HG03103 (cell line): ENCODE results near the gene PGBD4.
"Not testable (repeated sequence)": the region's sequence is repeated elsewhere in the genome, so short reads cannot be mapped to it uniquely, and the experiment has no call there.

Experiments used
- ATAC-seq: cut with Tn5 transposase; IDR thresholded peaks from one replicate; pipeline ENCODE4 v1.9.1; 2021; ENCODE audit warnings: low read depth; ENCODE audit not compliant: unreplicated experiment

Gene PGBD4

DNA sequence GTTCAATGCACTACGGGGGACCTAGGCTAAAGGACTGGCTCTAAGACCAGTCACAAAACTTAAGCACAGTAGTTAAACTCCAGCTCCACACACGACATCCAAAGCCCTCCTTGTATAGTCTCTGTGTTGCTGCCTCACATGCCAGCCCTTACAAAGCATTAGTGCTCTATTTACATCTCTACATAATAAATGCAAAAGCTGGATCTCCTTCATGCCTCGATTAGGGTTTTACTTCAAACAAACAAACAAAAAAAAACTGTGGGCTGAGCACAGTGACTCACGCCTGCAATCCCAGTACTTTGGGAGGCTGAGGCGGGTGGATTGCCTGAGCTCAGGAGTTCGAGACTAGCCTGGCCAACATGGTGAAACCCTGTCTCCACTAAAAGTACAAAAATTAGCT, 9.6 kb downstream of the PGBD4 start:
- ATAC-seq = no peak

DNA sequence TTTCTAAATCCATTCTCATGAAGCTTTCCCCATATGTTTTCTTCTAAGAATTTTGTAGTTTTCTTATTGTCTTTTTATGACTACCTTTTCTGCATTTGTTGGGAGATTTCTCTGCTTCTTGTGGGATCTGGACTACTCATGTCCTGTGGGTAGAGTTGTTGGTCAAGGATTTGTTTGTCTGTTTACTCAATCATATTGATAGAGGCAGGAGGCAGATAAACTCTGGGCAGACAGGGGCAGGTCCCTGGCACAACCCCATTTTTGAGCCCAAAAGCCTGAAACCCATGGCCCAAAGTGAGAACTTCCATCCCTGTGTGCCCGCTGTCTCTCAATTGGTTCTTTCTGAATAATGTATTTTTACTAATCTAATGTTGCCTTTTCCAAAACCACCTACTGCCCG, 12.3 kb downstream of the PGBD4 start:
- ATAC-seq = no peak

DNA sequence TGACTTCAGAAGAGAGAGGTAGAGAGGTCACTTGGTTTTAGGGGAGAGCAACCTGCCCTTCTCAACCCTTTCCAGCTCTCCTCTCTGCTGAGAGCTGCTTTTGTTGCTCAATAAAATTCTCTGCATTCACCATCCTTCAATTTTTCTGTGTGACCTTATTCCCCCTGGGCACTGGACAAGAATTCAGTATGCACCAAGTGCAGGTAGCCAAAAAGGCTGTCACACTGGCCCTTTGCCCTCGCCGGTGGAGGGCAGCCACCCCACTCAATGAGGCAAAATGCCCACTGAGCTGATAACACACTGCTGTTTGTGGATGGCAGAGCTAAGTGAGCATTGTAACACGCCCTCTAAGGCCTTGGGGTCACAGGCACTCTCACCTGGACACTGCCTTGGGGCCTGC, 12.9 kb downstream of the PGBD4 start:
- no peak for ATAC-seq

DNA sequence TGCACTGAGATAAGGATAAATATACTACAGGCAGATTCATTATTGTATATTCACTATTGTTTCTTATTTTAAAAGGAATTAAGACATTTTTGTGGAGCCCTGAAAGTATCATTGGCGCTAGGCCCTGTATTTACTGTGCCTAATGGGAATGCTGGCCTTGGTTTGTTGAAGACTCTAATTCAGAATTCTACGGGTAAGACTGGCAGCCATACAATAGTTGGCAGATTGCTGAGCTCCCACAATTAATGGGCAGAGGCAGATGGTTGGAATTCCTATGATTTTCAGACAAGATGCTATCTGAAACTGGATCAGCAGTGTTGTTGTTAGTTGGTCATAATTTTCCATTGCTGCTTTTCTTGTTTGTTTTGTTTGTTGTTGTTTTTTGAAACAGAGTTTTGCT, 14.7 kb downstream of the PGBD4 start:
- ATAC-seq = no peak

DNA sequence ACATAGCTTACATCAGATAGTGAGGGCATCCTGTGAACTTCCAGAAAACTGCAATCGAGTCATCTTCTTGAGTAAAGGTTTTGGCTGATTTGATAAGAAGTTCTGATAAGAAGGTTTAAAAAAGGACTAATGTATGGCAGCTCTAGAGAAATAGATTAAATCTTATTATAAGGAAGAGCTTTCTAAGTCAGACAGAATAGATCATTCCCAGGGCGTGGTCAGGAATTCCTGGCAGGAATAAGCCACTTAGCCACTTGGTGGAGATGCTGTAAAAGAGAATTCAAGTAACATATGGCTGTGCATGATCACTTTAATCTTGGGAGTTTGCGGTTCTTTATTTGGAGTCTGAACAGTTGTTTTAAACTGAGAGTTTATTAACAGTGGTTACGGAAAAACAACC, 17.4 kb downstream of the PGBD4 start:
- no peak for ATAC-seq

DNA sequence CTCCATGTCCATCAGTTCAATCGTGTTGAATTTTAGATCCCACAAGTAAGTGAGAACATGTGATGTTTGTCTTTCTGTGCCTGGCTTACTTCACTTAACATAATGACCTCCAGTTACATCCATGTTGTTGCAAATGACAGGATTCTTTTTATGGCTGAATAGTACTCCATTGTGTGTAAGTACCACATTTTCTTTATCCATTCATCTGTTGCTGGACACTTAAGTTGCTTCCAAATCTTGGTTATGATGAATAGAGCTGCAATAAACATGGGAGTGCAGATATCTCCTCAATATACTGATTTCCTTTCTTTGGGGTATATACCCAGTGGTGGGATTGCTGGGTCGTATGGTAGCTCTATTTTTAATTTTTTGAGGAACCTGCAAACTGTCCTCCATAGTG, 18.5 kb downstream of the PGBD4 start:
- not testable (repeated sequence) for ATAC-seq

DNA sequence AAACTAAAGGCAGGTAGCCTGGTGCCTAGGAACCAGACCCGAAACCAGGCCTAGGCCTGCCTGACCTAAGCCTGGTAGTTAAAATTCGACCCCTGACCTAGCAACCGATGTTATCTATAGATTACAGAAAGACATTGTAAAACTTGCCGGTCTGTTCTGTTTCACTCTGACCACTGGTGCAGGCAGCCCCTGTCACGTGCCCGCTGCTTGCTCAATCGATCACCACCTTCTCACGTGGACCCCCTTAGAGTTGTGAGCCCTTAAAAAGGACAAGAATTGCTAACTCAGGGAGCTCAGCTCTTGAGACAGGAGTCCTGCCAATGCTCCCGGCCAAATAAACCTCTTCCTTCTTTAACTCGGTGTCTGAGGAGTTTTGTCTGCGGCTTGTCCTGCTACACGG, 19.9 kb downstream of the PGBD4 start:
- not testable (repeated sequence) for ATAC-seq

DNA sequence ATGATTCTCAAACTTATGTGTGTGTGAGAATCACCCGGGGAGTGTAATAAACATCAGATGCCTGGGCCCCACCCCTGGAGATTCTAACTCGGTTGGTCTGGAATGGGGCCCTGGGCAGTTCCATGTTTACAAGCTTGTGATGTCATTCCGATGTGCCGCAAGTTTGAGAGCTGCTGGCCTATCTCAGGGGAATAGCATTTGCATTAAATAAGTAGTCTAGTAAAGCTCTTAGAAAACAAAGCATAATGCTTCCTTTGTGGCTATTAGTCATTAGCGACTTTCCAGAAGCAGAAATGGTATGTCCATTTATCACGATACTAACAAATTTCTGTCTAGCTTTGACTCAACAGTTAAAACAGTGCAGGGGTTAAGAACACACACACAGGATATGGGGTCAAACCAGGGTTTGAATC, 20.9 kb downstream of the PGBD4 start:
- no peak for ATAC-seq

DNA sequence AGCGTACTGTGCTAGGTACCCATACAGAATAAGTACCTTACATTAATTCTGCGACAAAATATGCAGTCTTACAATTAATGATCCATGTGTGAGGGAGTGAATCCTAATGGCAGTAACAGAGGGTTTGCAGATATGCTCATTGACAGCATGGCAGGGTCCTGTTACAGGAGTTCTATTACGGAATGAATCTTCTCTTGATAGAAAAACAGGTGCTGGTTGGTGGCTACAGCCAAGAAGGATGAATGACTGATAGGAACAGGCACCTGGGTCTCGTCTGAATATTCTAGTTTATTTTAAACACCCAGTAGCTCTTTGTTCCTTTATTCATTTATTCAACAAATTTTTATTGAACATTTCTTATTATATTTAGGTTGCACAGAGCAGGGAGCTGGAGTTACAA, 22.8 kb downstream of the PGBD4 start:
- no peak for ATAC-seq

DNA sequence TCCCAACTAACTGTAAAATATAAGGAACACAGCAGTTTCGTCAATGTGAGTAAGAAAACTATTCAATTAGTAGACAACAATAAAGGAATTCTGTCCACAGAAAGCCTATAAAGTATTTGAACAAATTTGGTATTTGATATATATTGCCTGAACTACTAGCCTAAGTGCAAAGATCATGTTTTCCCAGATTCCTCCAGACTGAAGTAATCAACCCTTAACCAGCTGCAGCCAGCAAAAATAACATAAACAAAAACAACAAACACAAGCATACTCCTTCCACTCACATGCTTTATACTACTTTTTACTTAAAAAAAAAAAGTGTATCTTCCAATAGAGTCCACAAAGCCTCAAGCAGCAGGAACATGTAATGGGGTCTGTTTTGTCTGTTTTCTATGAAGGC, 24.1 kb downstream of the PGBD4 start:
- no peak for ATAC-seq

DNA sequence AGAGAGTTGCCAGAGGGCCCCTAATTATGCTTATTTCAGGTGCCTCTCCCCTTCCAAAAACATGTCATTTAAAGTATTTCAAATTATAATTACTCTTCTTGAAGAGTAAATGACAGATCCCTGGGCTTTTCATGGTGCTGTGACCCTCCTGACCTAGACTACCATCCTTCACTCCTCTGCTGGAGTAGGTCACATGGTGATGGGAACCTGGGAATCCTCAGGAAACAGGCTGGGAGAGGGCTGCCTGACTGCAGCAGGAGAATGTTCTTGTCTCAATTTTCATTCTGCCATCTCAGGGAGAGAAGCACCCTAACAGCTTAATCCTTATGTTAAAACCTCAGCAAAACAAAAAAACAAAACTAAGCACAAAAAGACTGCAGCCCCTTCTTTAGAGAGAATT, 24.6 kb downstream of the PGBD4 start:
- ATAC-seq = no peak

DNA sequence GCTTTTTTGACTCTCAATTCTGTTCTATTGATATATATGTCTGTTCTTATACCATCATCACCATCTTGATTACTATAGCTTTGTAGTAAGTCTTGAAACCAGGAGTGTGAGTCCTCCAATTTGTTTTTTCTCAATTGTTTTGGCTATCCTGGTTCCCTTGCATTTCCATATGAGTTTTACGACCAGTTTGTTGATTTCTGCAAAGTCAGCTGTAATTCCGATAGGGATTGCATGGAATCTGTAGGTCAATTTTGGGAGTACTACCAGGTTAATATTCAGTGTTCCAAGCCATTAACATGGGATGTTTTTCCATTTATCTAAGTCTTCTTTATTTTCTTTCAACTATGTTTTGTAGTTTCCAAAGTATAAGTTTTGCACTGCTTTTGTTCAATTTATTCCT, 27.0 kb downstream of the PGBD4 start:
- ATAC-seq = no peak

DNA sequence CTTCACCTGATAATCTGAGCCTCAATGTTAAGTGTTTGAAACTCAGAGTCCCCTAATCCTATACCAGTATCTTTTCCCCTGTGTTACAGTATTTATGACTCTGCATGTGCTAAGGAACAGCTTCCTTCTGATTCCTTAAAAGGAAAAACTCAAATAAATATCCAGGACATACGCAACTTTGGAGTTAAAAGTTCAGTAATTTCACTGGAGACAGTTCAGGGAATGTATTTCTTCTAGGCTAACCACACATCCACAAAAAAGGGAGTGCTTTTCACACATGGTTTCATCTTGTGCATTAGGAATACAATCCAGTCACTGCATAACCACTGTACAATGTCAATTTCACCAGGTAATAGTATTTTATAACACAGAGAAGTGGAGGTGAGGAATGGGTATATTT, 31.0 kb downstream of the PGBD4 start:
- no peak for ATAC-seq

DNA sequence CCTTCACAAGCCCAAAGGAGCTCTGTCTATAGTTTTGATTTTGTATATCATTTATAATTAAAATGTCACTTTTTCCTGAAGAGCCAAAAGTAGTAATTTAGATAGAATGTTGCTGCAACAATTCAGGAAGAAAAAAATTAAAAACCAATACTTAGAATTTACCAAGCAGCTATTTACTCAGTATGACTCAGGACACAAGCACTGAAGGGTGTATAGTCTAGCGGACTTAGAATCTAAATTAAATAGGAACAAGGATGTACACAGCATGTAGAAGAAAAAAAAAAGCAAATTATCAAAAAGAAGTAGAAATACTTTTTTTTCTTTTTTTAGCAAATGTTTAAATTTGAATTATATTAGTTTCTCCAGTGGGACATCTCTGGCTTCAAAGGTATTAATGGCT, 31.6 kb downstream of the PGBD4 start:
- ATAC-seq = no peak

DNA sequence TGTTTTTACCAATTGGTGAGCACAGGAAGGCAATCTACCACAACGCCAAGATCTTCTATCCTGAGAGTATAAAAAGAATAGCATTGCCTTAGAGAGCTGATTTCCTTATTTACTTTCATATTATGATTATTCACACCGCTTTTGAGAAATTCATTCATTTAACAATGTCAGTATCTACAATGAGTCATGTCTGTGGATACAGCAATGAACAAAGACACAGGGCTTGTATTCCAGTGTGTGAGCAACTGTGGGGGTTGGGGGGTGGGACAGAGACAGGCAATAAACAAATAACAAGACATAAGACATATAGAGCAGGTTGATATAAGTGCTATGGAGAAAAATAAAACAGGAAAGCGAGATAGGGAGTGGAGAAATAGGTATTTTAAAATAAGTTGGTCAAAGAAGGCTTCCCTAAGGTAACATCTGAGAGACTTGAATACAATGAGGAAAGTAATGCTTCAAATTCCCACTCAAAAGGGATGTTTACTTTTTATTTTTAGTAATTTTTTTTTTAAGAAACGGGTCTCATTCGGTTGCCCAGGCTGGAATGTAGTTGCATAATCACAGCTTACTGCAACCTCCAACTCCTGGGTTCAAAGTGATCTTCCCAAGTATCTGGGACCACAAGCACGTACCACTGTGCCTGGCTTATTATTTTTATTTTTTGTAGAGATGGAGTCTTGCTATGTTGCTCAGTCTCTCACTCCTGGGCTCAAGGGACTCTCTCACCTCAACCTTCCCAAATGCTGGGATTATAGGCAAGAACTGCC, 45.7 kb downstream of the PGBD4 start:
- no peak for ATAC-seq

DNA sequence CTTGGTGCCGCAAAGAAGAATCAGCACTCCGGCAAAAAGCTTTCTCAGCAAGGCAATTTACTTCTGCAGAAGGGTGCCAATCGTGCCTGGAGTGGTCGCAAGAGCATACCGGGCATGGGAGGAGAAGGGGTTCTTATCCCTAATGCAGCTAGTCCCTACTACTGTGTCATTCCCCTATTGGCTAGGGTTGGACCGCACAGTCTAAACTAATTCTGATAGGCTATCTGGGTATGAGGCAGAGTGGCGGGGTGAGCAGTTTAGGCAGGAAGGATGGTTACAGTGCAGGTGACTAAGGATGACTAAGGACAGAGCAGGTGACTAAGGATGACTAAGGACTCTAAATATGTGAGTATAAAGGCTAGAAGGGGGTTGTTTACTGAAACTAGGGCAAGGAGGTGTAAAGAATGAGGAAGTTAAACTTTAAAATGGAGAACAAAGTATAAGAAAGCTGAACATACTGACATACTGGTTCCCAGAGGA, 52.9 kb downstream of the PGBD4 start:
- no peak for ATAC-seq

DNA sequence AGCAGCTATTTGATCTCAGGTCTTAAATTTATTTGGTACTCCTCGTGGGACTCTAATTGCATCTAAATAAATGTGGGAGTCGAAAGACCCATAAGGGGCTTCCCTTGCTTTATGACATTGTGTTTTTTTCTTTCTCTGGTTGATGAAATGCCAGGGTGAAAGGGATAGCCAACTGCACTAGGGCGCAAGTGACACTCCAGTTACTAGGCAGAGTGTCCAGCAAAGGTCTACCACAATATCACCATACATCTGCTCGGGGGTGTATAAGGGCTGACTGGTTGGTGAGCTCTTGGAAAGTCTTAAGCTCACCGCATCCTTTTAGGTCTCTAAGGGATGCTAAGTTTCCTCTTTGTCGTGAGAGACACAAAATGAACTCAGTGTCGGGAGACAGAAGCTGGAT, 54.0 kb downstream of the PGBD4 start:
- no peak for ATAC-seq
